Mononuclear cell (primary cell): Measurements from ENCODE around the gene RNF44. TPM values are rescaled to one million over a fixed set of nuclear protein-coding genes. Genes with fewer than 3 reads are reported as not detected.

Experiments used
- H3K27me3 ChIP-seq: 2 replicates; pipeline ENCODE4 v1.6.0; 2011; ENCODE audit warnings: low read length, control low read depth; ENCODE audit not compliant: insufficient read depth
- H3K4me1 ChIP-seq: 2 replicates; pipeline ENCODE4 v1.5.1; 2011; ENCODE audit warnings: mild to moderate bottlenecking, low read length, control low read depth; ENCODE audit not compliant: insufficient read depth
- H3K4me3 ChIP-seq: 2 replicates; pipeline ENCODE4 v1.5.1; 2011; ENCODE audit warnings: mild to moderate bottlenecking, low read length, moderate library complexity
- H3K9me3 ChIP-seq: 2 replicates; pipeline ENCODE4 v1.5.1; 2011; ENCODE audit warnings: low read depth, mild to moderate bottlenecking, control low read depth, low read length
- total RNA-seq: library from RNA; depleted of rRNA; stranded (reverse); fragments of >200 nt; gene quantifications from one replicate; pipeline ENCODE4 v1.2.3, GENCODE V29; 2012

Gene RNF44
- total RNA-seq, 1 donor, result 24.9 TPM

- H3K4me1 ChIP-seq, result peaks cover 76% of the 10 kb centered on the region
- H3K9me3 ChIP-seq, result no peaks in the 10 kb centered on the region
- H3K27me3 ChIP-seq, result no peaks in the 10 kb centered on the region
- H3K4me3 ChIP-seq, result peak overlapping the region; percentile 98
Measured at GRCh38 chr5:176533894-176534611, 3.1 kb downstream of the RNF44 start.

DNA sequence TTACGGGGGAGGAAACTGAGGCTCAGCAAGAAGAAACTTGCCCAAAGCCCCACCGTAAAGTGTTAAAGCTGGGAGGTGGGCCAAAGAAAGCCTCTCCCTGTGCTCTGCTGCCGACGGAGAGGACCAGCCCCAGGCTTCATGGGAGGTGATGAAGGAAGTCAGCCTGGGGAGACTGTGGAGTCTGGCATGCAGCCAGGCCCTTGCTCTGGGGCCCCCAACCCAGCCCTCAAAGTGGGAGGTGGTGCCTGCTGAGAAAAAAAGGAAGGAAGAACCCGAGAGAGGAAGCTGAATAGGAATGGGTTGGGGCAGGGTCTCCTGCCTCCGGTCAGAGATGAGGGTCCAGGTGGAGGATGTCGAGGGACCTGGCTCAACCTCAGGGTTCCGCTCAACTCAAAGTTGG, 3.8 kb downstream of the RNF44 start:
- Histone ChIP-seq H3K27me3 (no peaks in the 10 kb centered on the region), H3K9me3 (no peaks in the 10 kb centered on the region), H3K4me1 (peaks cover 72% of the 10 kb centered on the region), H3K4me3 (peak overlapping the region; percentile 98)

DNA sequence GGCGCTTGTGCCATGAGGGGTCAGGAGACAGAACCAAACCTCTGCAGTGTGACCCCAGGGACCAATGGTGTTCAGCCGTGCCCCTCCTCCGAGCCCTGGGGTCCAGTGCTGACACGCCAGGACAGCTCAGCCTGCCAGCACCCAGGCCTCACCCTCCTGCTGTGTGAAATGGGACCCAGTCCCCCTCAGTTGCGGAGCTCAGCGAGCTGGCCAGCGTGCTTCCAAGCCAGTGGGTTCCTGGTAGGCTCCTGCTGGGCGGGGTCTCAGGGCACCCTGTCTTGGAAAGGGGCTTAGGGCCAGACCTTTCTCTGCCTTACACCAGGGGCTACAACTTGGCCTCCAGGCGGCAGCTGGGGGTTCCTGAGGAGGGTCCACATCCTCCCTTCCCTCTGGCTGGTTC, 4.4 kb downstream of the RNF44 start:
- H3K9me3 ChIP-seq, result no peaks in the 10 kb centered on the region
- H3K4me3 ChIP-seq, result no peak overlapping the region
- peaks cover 67% of the 10 kb centered on the region for H3K4me1 ChIP-seq
- no peaks in the 10 kb centered on the region for H3K27me3 ChIP-seq

DNA sequence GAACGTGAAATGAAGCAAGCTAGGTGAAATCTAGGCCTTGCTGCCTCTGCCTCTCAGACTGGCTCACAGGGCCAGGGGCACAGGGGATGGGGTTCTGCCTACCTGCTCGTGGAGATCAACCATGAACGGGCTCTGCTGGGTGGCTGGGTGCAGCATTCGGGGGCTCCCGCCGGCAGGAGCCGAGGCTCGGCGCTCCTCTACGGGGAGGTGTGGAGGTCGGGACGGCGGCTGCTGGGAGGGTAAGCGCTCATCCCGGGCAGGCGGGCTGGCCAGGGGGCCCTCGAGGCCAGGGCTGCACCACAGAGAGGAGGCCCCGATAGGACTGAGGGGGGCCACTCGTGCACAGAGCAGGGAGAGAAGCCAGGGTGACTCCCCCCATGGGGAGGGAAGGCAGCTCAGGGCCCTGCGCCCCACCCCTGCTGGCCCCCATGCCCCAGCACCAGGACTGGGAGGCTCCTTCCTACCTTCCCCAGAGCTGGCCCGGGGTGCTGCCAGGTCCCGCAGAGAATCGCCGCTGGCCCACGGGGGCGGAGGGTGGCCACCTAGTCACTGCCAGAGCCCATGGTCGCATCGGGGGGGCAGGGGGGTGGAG, 5.2 kb downstream of the RNF44 start:
- peaks cover 67% of the 10 kb centered on the region for H3K4me1 ChIP-seq
- H3K27me3 ChIP-seq, result no peaks in the 10 kb centered on the region
- H3K9me3 ChIP-seq, result no peaks in the 10 kb centered on the region
- H3K4me3 ChIP-seq, result no peak overlapping the region

GRCh38 chr5:176530983-176531901, 6.0 kb downstream of the RNF44 start:
- H3K27me3 ChIP-seq, result no peaks in the 10 kb centered on the region

GRCh38 chr5:176530393-176530982, 6.7 kb downstream of the RNF44 start:
- Histone ChIP-seq H3K9me3 (no peaks in the 10 kb centered on the region), H3K4me1 (peaks cover 65% of the 10 kb centered on the region), H3K27me3 (no peaks in the 10 kb centered on the region), H3K4me3 (no peak overlapping the region)

More at GRCh38 chr5:176530983-176531901, 6.0 kb downstream of the RNF44 start:
- H3K4me1 ChIP-seq, result peaks cover 67% of the 10 kb centered on the region
- no peaks in the 10 kb centered on the region for H3K9me3 ChIP-seq
- H3K4me3 ChIP-seq, result no peak overlapping the region

GRCh38 chr5:176529741-176530141, 7.5 kb downstream of the RNF44 start:
- Histone ChIP-seq H3K4me1 (peaks cover 57% of the 10 kb centered on the region), H3K4me3 (no peak overlapping the region)

GRCh38 chr5:176529116-176529740, 8.0 kb downstream of the RNF44 start:
- Histone ChIP-seq H3K27me3 (no peaks in the 10 kb centered on the region), H3K9me3 (no peaks in the 10 kb centered on the region), H3K4me1 (peaks cover 52% of the 10 kb centered on the region), H3K4me3 (no peak overlapping the region)

More at GRCh38 chr5:176529741-176530141, 7.5 kb downstream of the RNF44 start:
- Histone ChIP-seq H3K9me3 (no peaks in the 10 kb centered on the region), H3K27me3 (no peaks in the 10 kb centered on the region)

DNA sequence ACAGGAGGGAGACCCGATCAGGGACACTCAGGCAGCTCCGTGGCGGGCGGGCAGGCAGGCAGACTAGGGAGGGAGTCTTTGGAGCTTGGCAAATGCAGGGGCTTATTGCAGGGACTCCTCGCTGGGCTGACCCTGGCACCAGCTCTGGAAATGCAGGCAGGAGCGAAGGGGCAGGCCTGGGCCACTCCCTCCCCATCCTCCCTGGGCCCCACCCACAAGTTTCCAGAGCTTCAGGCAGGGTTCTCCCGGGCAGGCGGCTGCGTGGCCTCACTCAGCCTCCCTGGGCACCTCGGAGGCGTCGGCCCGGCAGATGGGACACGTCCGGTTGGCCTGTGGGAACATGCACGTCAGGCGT, 8.5 kb downstream of the RNF44 start:
- Histone ChIP-seq H3K9me3 (no peaks in the 10 kb centered on the region), H3K4me1 (peaks cover 47% of the 10 kb centered on the region), H3K27me3 (no peaks in the 10 kb centered on the region), H3K4me3 (no peak overlapping the region)

DNA sequence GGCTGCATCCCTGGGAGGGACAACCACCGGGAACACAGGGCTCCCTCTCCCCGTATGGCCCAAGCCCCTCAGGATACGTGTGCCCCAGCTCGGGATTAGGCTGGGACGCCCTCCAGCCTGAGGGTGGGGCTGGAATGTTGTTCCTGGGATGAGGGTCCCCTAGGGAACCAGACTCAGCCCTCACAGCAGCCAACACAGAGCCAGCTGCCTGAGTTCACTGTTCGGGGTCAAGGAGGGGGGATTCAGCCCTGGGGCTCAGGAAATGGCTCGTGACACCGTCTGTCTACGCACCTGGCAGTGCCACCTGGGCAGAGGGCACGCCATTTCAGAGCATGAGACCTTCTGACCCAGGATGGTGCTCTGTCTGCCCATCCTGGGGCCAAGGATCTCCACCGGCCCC, 8.9 kb downstream of the RNF44 start:
- H3K4me3 ChIP-seq, result no peak overlapping the region
- no peaks in the 10 kb centered on the region for H3K27me3 ChIP-seq
- peaks cover 43% of the 10 kb centered on the region for H3K4me1 ChIP-seq
- no peaks in the 10 kb centered on the region for H3K9me3 ChIP-seq

DNA sequence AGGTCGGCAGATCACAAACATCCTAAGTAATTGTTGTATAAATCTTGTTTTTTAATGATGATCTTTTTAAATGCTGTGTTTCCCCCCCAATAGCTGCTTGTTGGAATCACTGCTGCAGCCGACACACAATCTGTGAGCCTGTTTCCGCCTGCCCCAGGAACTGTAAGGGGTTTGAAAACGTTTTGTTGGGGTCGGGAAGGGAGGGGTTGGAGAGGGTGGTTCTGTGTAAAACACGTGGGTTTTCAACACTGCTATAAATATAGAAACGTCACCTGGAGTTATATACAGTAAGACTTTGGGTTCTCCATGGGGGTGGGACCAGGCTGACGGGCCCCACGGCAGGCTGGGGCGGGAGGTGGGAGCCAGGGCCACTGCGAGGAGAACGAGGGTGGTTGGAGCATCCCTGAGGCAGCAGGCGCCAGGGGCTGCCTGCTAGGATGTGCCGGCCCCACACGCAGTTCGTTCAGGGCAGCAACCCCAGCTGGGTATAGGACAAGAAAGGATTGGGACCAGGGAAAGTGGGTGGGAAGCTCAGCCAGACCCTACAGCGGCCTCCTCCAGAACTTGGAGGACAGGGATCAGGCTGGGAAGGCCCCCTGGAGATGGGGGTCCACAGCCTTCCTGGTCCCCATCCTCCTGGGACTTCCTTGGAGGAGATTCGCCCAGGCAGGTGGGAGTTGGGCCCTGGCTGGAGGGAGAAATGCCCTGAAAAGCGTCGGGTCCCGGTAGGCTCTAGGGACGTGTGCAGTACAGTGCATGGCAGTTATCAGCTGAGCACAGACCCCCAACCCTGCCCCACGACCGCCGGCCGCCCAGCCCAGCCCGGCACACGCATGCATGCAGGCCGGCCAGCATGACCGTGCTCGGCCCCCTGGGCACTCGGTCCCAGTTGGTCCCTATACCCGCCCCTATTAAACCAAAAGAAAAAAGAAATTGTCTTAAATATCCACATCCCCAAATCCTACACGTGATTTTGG, 9.7 kb downstream of the RNF44 start:
- H3K9me3 ChIP-seq, result no peaks in the 10 kb centered on the region
- H3K27me3 ChIP-seq, result no peaks in the 10 kb centered on the region
- no peak overlapping the region for H3K4me3 ChIP-seq
- peaks cover 35% of the 10 kb centered on the region for H3K4me1 ChIP-seq

DNA sequence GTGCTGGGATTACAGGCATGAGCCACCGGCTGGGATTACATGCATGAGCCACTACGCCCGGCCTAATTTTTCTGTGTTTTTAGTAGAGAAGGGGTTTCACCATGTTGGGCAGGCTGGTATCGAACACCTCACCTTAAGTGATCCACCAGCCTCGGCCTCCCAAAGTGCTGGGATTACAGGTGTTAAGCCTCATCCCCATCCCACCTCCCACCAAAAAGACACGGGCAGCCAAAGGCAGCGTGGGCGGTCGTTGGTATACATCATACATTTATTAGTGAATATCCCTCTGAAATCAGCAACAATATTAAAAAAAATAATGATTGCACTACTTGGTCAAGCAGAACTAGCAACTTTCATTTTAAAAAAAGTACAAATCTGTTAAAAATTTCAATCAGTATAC, 10.7 kb downstream of the RNF44 start:
- H3K4me3 ChIP-seq, result no peak overlapping the region
- H3K27me3 ChIP-seq, result no peaks in the 10 kb centered on the region
- peaks cover 25% of the 10 kb centered on the region for H3K4me1 ChIP-seq
- H3K9me3 ChIP-seq, result no peaks in the 10 kb centered on the region

DNA sequence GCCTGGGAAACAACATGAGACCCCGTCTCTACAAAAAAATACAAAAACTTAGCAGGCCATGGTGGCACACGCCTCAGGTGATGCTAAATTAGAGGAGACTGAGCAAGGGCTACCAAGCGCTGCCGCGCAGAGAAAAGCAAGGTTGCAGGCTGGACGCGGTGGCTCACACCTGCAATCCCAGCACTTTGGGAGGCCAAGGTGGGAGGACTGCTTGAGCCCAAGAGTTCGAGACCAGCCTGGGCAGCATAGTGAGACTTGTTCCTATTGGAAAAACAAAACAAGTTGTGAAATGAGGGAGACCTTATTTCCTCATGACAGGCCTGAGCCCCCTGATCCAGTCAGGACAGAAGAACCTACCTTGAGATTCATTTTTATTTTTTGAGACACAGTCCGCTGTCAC, 11.5 kb downstream of the RNF44 start:
- H3K4me3 ChIP-seq, result no peak overlapping the region
- no peaks in the 10 kb centered on the region for H3K9me3 ChIP-seq
- no peaks in the 10 kb centered on the region for H3K27me3 ChIP-seq
- H3K4me1 ChIP-seq, result peaks cover 17% of the 10 kb centered on the region

- H3K4me3 ChIP-seq, result no peak overlapping the region
Measured at GRCh38 chr5:176524987-176525386, 12.2 kb downstream of the RNF44 start.

More at GRCh38 chr5:176524987-176525386, 12.2 kb downstream of the RNF44 start:
- H3K4me1 ChIP-seq, result peaks cover 10% of the 10 kb centered on the region
- no peaks in the 10 kb centered on the region for H3K27me3 ChIP-seq
- no peaks in the 10 kb centered on the region for H3K9me3 ChIP-seq
